BLaER1 (cell line): ENCODE measurements around the gene IFNL4.
"Not testable (repeated sequence)": the region's sequence is repeated elsewhere in the genome, so short reads cannot be mapped to it uniquely, and the experiment has no call there.

ENCODE experiments used
- H3K27ac ChIP-seq: shearing (Covaris generic); formaldehyde crosslinking; 2 replicates; pipeline ENCODE4 v1.8.1; 2022
- H3K27me3 ChIP-seq: shearing (Covaris generic); formaldehyde crosslinking; 2 replicates; pipeline ENCODE4 v1.8.1; 2022
- H3K36me3 ChIP-seq: shearing (Covaris generic); formaldehyde crosslinking; 2 replicates; pipeline ENCODE4 v1.8.1; 2022
- H3K4me1 ChIP-seq: shearing (Covaris generic); formaldehyde crosslinking; 2 replicates; pipeline ENCODE4 v1.8.1; 2022
- H3K4me2 ChIP-seq: shearing (Covaris generic); formaldehyde crosslinking; 2 replicates; pipeline ENCODE4 v1.8.1; 2022
- H3K4me3 ChIP-seq: shearing (Covaris generic); formaldehyde crosslinking; 2 replicates; pipeline ENCODE4 v1.8.1; 2022
- H3K9ac ChIP-seq: shearing (Covaris generic); formaldehyde crosslinking; 2 replicates; pipeline ENCODE4 v1.8.1; 2022
- H3K9me3 ChIP-seq: shearing (Covaris generic); formaldehyde crosslinking; 2 replicates; pipeline ENCODE4 v1.8.1; 2022
- H4K20me1 ChIP-seq: shearing (Covaris generic); formaldehyde crosslinking; 2 replicates; pipeline ENCODE4 v1.8.1; 2022
- Cebpa-rat ChIP-seq: shearing (Covaris generic); IDR thresholded peaks from 2 replicates; pipeline ENCODE4 v1.8.1; 2022

The IFNL4 gene

GRCh38 chr19:39240421-39240820, 8.2 kb downstream of the IFNL4 start:
- Histone ChIP-seq H3K4me2 (no peak overlapping the region), H3K36me3 (no peaks in the 10 kb centered on the region), H3K4me3 (no peak overlapping the region), H3K27ac (no peak overlapping the region), H3K27me3 (no peaks in the 10 kb centered on the region), H3K9ac (no peak overlapping the region), H3K9me3 (no peaks in the 10 kb centered on the region), H3K4me1 (peaks cover 51% of the 10 kb centered on the region), H4K20me1 (no peaks in the 10 kb centered on the region)
- 0 out of 2 replicates have a peak, but pooled peaks have one; percentile 53 for TF ChIP-seq Cebpa-rat

DNA sequence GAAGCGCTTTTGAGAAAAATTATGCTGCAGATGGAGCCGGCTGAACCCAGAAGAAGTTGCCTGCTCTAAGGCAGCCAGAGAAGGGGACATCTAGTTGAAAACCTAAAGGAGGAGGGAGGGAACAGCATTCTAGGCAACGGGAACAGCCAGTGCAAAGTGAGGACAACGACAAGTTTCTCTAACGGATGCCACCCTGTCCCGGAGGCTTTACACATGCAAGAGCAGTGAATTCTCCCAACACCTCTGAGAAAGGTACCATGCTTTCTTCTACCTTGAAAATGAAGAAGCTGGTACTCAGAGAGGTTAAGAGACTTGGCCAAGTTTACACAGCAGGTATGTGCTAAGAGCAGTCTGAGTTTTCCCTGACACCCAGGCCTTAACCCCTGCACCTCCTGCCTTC, 9.7 kb downstream of the IFNL4 start:
- Histone ChIP-seq H4K20me1 (no peaks in the 10 kb centered on the region), H3K9me3 (no peaks in the 10 kb centered on the region), H3K9ac (no peak overlapping the region), H3K36me3 (no peaks in the 10 kb centered on the region), H3K4me3 (no peak overlapping the region), H3K27ac (peak overlapping the region; percentile 30), H3K4me2 (peak overlapping the region; percentile 81), H3K27me3 (no peaks in the 10 kb centered on the region), H3K4me1 (peaks cover 51% of the 10 kb centered on the region)
- TF ChIP-seq Cebpa-rat: no peak

DNA sequence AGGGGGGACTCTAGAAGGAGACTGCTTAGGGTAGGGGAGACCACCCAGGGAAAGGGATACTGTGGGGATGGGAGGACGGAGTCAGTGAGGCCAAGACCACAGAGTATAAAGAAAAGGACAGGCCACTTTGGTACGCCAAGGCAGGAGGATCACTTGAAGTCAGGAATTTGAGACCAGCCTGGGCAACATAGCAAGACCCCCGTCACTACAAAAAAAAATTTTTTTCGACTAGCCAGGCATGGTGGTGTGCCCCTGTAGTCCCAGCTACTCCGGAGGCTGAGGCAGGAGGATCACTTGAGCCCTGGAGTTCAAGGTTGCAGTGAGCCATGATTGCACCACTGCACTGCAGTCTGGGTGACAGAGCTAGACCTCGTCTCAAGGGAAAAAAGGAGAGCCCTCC, 10.4 kb downstream of the IFNL4 start:
- Histone ChIP-seq H4K20me1 (no peaks in the 10 kb centered on the region), H3K9me3 (no peaks in the 10 kb centered on the region), H3K4me1 (peaks cover 48% of the 10 kb centered on the region), H3K4me3 (no peak overlapping the region), H3K4me2 (peak overlapping the region; percentile 81), H3K9ac (0 out of 2 replicates have a peak overlapping the region, but pooled peaks have one; percentile 34), H3K27me3 (no peaks in the 10 kb centered on the region), H3K36me3 (no peaks in the 10 kb centered on the region), H3K27ac (peak overlapping the region; percentile 64)
- no peak for TF ChIP-seq Cebpa-rat

DNA sequence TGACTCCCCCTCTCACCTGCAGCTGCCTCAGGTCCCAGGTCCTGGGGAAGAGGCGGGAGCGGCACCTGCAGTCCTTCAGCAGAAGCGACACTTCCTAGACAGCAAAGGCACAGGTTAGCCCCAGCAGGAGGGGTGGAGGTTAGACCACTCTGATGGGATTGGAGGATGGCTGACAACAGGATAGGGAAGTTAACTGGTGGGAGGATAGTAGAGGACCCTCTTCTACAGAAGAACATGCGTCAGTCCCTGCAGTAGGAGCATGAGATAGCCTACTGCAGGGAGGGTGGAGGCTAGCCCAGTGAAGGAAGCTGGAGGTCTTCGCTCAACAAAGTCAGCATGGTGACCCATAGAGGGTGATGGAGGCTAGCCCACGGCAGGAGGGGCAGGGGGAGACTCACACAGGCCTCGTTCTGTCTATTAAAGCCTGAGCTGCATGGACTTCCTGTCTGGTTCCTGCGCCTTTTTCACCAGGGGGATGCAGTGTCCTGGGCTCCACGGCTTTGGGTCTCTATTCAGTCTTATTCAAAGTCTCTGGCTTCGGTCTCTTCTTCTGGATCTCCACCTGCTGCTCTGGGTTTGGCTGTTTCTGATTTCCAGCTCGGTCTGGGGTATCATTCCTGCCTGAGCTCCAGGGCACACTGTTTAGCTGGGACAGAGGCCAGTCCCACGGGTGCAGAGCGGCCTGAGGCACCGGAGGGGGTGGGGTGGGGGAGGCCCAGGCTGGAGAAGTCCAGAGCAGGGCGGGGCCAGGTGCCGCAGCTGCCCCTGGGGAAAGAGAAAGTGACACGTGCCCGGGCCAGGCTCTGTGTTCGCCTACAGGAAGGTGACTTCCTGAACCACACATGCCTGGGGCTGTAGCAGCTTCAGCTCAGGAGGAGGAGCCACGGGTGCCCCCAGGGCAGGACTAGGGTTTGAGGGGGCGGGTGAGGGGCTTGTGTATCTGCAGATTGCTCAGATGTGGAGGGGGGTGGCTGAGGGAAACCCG, 11.2 kb downstream of the IFNL4 start:
- no peaks in the 10 kb centered on the region for H4K20me1 ChIP-seq
- H3K9me3 ChIP-seq: no peaks in the 10 kb centered on the region
- peaks cover 45% of the 10 kb centered on the region for H3K4me1 ChIP-seq
- no peaks in the 10 kb centered on the region for H3K36me3 ChIP-seq
- TF ChIP-seq Cebpa-rat: no peak
- peak overlapping the region; percentile 41; the same call in 1 of the 2 replicates for H3K4me3 ChIP-seq
- peak overlapping the region; percentile 81 for H3K4me2 ChIP-seq
- no peaks in the 10 kb centered on the region for H3K27me3 ChIP-seq
- peak overlapping the region; percentile 34; the same call in 1 of the 2 replicates for H3K9ac ChIP-seq
- peak overlapping the region; percentile 64 for H3K27ac ChIP-seq

- H4K20me1 ChIP-seq: no peaks in the 10 kb centered on the region
- H3K4me1 ChIP-seq: peaks cover 45% of the 10 kb centered on the region
- H3K4me2 ChIP-seq: peak overlapping the region; percentile 81
- no peaks in the 10 kb centered on the region for H3K36me3 ChIP-seq
- TF ChIP-seq Cebpa-rat: no peak
- H3K9ac ChIP-seq: no peak overlapping the region
- H3K27me3 ChIP-seq: no peaks in the 10 kb centered on the region
- H3K9me3 ChIP-seq: no peaks in the 10 kb centered on the region
- H3K4me3 ChIP-seq: no peak overlapping the region
- H3K27ac ChIP-seq: no peak overlapping the region; the same call in 1 of the 2 replicates
Measured at GRCh38 chr19:39236527-39236926, 12.1 kb downstream of the IFNL4 start.

DNA sequence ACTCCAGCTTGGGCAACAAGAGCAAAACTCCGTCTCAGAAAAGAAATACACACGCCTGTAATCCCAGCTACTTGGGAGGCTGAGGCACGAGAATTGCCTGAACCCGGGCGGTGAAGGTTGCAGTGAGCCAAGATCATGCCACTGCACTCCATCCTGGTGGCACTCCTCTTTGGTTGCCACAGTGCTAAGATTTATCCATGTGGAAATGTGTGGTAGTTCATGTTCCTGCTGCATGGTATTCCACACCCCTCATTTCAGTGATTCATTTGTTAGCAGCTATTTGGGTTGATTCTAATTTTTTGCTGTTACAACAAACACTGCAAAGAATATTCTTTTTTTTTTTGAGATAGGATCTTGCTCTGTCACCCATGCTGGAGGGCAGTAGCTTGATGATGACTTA, 15.9 kb downstream of the IFNL4 start:
- Histone ChIP-seq H3K36me3 (no peaks in the 10 kb centered on the region), H3K27ac (no peak overlapping the region), H3K4me1 (peaks cover 17% of the 10 kb centered on the region), H3K9ac (no peak overlapping the region), H3K9me3 (no peaks in the 10 kb centered on the region), H3K4me3 (no peak overlapping the region), H3K4me2 (no peak overlapping the region), H3K27me3 (no peaks in the 10 kb centered on the region), H4K20me1 (no peaks in the 10 kb centered on the region)
- no peak for TF ChIP-seq Cebpa-rat

GRCh38 chr19:39230096-39230764, 18.4 kb downstream of the IFNL4 start:
- Histone ChIP-seq H3K4me2 (no peak overlapping the region), H3K4me3 (no peak overlapping the region), H4K20me1 (no peaks in the 10 kb centered on the region), H3K9me3 (no peaks in the 10 kb centered on the region), H3K4me1 (no peaks in the 10 kb centered on the region), H3K27me3 (no peaks in the 10 kb centered on the region), H3K9ac (no peak overlapping the region), H3K36me3 (no peaks in the 10 kb centered on the region), H3K27ac (no peak overlapping the region)
- no peak for TF ChIP-seq Cebpa-rat

DNA sequence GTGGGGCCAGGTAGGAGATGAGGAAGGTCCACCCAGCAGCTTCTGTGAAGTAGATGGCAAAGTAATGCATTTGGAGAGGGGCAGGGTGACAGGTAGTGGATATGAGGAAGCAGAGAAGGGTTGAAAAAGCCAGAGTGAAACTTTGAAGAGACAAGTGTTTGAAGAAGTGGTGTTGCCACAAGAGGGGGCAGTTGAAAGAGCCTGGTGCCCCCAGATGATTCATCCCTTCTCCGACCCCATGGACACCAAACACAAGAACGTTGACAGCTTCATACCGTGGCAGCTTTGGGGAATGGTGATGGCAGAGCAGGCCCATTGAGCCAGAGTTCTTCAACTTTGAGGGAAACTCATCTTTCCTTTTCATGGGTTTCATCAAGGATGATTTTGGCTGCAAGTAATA, 23.7 kb downstream of the IFNL4 start:
- no peaks in the 10 kb centered on the region for H3K36me3 ChIP-seq
- H3K9ac ChIP-seq: no peak overlapping the region
- H3K27me3 ChIP-seq: no peaks in the 10 kb centered on the region
- H3K9me3 ChIP-seq: no peaks in the 10 kb centered on the region
- no peak overlapping the region for H3K27ac ChIP-seq
- no peak overlapping the region for H3K4me2 ChIP-seq
- H3K4me1 ChIP-seq: no peaks in the 10 kb centered on the region
- no peaks in the 10 kb centered on the region for H4K20me1 ChIP-seq
- no peak overlapping the region for H3K4me3 ChIP-seq
- TF ChIP-seq Cebpa-rat: no peak

GRCh38 chr19:39223703-39224279, 24.9 kb downstream of the IFNL4 start:
- Histone ChIP-seq H3K4me2 (no peak overlapping the region), H3K9ac (no peak overlapping the region), H3K27ac (no peak overlapping the region), H3K27me3 (no peaks in the 10 kb centered on the region), H4K20me1 (no peaks in the 10 kb centered on the region), H3K36me3 (no peaks in the 10 kb centered on the region), H3K4me1 (no peaks in the 10 kb centered on the region), H3K9me3 (no peaks in the 10 kb centered on the region), H3K4me3 (no peak overlapping the region)
- TF ChIP-seq Cebpa-rat: no peak

- H3K4me3 ChIP-seq, H3K9ac ChIP-seq, H3K4me1 ChIP-seq, H3K9me3 ChIP-seq, H3K27me3 ChIP-seq, H4K20me1 ChIP-seq, H3K27ac ChIP-seq, H3K36me3 ChIP-seq, H3K4me2 ChIP-seq: not testable (repeated sequence)
Measured at GRCh38 chr19:39219108-39219507, 29.5 kb downstream of the IFNL4 start.
